ENCODE results near the gene SGSM2. TPM values are rescaled to one million over a fixed set of nuclear protein-coding genes. Genes with fewer than 3 reads are reported as not detected.

The SGSM2 gene
- total and polyA plus RNA-seq, 2 of the 8 experiments (the other 6 are each of a cell fraction or from before 2014, with no cell fraction given), result 44.5 to 77.7 TPM

DNA sequence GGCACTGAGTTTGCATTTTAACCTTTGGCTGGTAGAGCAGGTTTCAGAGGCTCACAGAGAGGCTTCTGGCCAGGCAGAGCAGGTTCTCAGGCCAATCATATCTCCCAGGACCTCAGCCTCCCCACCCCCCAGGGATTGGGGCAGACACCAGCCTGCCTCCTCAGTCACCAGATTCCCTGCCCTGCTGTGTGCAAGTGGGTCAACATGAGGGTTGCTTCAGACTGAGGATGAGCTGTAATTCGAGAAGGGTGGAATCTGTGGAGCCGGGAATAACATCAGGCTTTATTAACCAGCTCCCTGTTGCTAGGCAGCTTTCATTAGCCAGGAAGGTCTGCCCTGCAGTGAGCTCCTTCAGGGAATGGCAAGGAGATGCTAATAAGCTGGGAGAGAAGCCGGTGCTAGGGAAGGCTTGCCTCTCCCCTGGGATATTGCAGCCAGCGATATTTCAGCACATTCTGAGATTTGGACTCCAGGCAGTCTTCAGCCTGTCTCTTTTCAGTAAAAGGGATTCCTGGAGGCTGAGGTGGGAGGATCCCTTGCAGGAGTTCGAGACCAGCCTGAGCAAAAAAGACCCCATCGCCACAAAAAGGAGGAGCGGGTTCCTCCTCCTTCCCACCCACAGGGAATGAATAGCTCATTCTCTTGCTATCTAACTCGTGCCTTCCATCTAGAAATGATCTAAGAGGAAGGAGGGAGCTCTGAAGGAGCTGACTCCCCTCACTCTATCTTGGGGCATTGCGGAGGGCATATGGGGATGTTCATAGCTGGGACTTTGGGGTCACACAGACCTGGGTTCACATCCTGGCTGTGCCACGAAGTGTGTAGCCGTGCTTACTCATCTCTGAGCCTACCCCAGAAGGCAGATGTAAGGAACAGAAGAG is 10.7 kb downstream of the SGSM2 start:
- Histone ChIP-seq H2BK12ac (ENCODE audit: low read depth, low read length) (peak overlapping the region; percentile 91), H3K9ac (replicated peaks in 1 of 4; ENCODE audit: extremely low read depth in 1 of 4, low read depth in 3 of 4, low read length in 3 of 4) (peak overlapping the region in 3 of 4 experiments; percentile 47 to 58 (median 52); a peak in 6 of 7 replicates), H3K9me3 (ENCODE audit: insufficient read depth in 2 of 2, low read depth in 1 of 2, low read length in 1 of 2) (no peaks in the 10 kb centered on the region), H3K18ac (ENCODE audit: extremely low read depth, low read length) (peak overlapping the region; percentile 72), H4K5ac (ENCODE audit: insufficient read length, low read depth, low read length) (peak overlapping the region; percentile 73), H2AK5ac (ENCODE audit: low read depth, low read length) (peak overlapping the region; percentile 79), H4K20me1 (replicated peaks in 1 of 2; ENCODE audit: control insufficient read depth in 1 of 2, insufficient read depth in 2 of 2, low read length in 2 of 2) (no peaks in the 10 kb centered on the region), H3K14ac (ENCODE audit: insufficient read length) (no peak overlapping the region), H3K4me2 (ENCODE audit: insufficient read depth in 1 of 2, low read depth in 2 of 2, low read length in 2 of 2) (peak overlapping the region; percentile 81 to 90), H3K56ac (replicated peaks; ENCODE audit: insufficient read length, low read depth, low read length) (peak overlapping the region; percentile 3), H3K79me1 (ENCODE audit: low read depth, low read length) (peaks cover 3% of the 10 kb centered on the region; the same call in 1 of the 2 replicates), H3K79me2 (ENCODE audit: control insufficient read depth in 1 of 2, insufficient read depth in 2 of 2, low read length in 2 of 2) (no peaks in the 10 kb centered on the region), H3K4me3 (ENCODE audit: extremely low read depth in 1 of 4, insufficient read depth in 2 of 4, low read depth in 3 of 4, low read length in 4 of 4) (peak overlapping the region in 3 of 4 experiments; percentile 22 to 48 (median 37); a peak in 5 of 8 replicates), H3K27me3 (replicated peaks in 1 of 4; ENCODE audit: control insufficient read depth in 3 of 4, extremely low read depth in 1 of 4, insufficient read depth in 3 of 4, low read length in 3 of 4) (no peaks in the 10 kb centered on the region), H3K4ac (replicated peaks; ENCODE audit: insufficient read length, low read depth, low read length) (peak overlapping the region; percentile 25), H3K27ac (ENCODE audit: low read depth, low read length) (peak overlapping the region; percentile 89), H4K91ac (replicated peaks; ENCODE audit: insufficient read length, low read length) (peak overlapping the region; percentile 59), H2BK20ac (ENCODE audit: low read length) (peak overlapping the region; percentile 6), H3K4me1 (replicated peaks in 1 of 4; ENCODE audit: control insufficient read depth in 3 of 4, insufficient read depth in 4 of 4, low read length in 3 of 4) (peaks cover 4 to 21% (median 7%) of the 10 kb centered on the region in 4 experiments), H2BK5ac (ENCODE audit: low read depth, low read length) (peak overlapping the region; percentile 69), H3K23me2 (ENCODE audit: low read depth, low read length) (0 out of 2 replicates have a peak, but pooled peaks cover 6% of the 10 kb centered on the region), H2AFZ (ENCODE audit: low read length) (peak overlapping the region; percentile 14; the same call in 1 of the 2 replicates), H3K36me3 (ENCODE audit: control insufficient read depth in 2 of 4, insufficient read depth in 4 of 4, low read length in 3 of 4) (peaks cover 0 to 12% (median 2%) of the 10 kb centered on the region in 4 experiments; a peak in 3 of 8 replicates), H2BK15ac (ENCODE audit: low read length) (no peak overlapping the region), H3K23ac (ENCODE audit: insufficient read length) (no peak overlapping the region), H4K8ac (ENCODE audit: extremely low read depth, insufficient read depth, low read length) (no peak overlapping the region), H2BK120ac (replicated peaks; ENCODE audit: low read depth, low read length) (peak overlapping the region; percentile 59)
- FAIRE-seq, result peak; percentile 100
- DNase-seq (ENCODE audit: low read depth in 1 of 2, low spot score in 2 of 2), result peak; percentile 83 to 89
- WGBS, 2 experiments (ENCODE audit: extremely low coverage in 1 of 2, insufficient coverage in 1 of 2, insufficient read length in 1 of 2, insufficient replicate concordance in 2 of 2, low coverage in 1 of 2, low lambda C conversion rate in 2 of 2, missing lambda C conversion rate in 1 of 2), result 20% methylated on average over 11 of the region's 11 CpGs; no CpG with 5 or more reads in 1 of the 2 experiments
- ChIA-PET CTCF (ENCODE audit: partially characterized antibody) (interaction anchor here (1.2 to 5.0 kb wide), 10 partner anchors 10 to 373 kb away, joined by 3 to 34 read pairs (median 6); partner anchors contain the start of genes HIC1, SGSM2 and TSR1), POLR2A (ENCODE audit: partially characterized antibody) (interaction anchor here (0.7 to 5.2 kb wide), 19 partner anchors 10 to 293 kb away, joined by 3 to 148 read pairs (median 4); partner anchors contain the start of genes HIC1, SGSM2 and TSR1)
- TF ChIP-seq, protein P1, sequence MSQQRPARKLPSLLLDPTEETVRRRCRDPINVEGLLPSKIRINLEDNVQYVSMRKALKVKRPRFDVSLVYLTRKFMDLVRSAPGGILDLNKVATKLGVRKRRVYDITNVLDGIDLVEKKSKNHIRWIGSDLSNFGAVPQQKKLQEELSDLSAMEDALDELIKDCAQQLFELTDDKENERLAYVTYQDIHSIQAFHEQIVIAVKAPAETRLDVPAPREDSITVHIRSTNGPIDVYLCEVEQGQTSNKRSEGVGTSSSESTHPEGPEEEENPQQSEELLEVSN (IDR thresholded peaks at IDR 0.05), result no peak
- TF ChIP-seq KDM1A (IDR thresholded peaks at IDR 0.05; ENCODE audit: borderline replicate concordance, low read length) (no peak), KDM5A (IDR thresholded peaks at IDR 0.05; ENCODE audit: low read length) (no peak), SIX5 (IDR thresholded peaks at IDR 0.05; ENCODE audit: low read depth, low read length) (no peak), CBX8 (IDR thresholded peaks at IDR 0.05; ENCODE audit: borderline replicate concordance, low read depth, low read length) (no peak), EP300 (IDR thresholded peaks at IDR 0.05; ENCODE audit: borderline replicate concordance in 1 of 2, low read depth in 2 of 2, low read length in 2 of 2) (peak in 1 of 2 experiments; percentile 74; a peak in 1 of 3 replicates), CTBP2 (IDR thresholded peaks at IDR 0.05; ENCODE audit: borderline replicate concordance, insufficient read depth, insufficient read length, low read length) (no peak), KDM4A (IDR thresholded peaks at IDR 0.05; ENCODE audit: low read depth, low read length, severe bottlenecking) (peak; percentile 11), ASH2L (IDR thresholded peaks at IDR 0.05; ENCODE audit: low read length) (peak; percentile 89)

All from H1 (cell line).